IgD-negative memory B cell (primary cell): ENCODE measurements around the gene IRAK1. TPM values are rescaled to one million over a fixed set of nuclear protein-coding genes. Genes with fewer than 3 reads are reported as not detected.

Experiments used
- H3K27ac Mint-ChIP-seq, 3 donors: one replicate each; pipeline ENCODE4 v1.8.0; 2020 to 2022; ENCODE audit warnings: mild to moderate bottlenecking in 3 of 3, mixed read lengths in 3 of 3, moderate library complexity in 1 of 3
- H3K27me3 Mint-ChIP-seq: one replicate; pipeline ENCODE4 v1.8.0; 2021; ENCODE audit warnings: mixed read lengths
- H3K36me3 Mint-ChIP-seq: one replicate; pipeline ENCODE4 v1.8.0; 2020; ENCODE audit warnings: mild to moderate bottlenecking, mixed read lengths
- H3K4me1 Mint-ChIP-seq, 3 donors: one replicate each; pipeline ENCODE4 v1.8.0; 2020 to 2022; ENCODE audit warnings: mixed read lengths in 3 of 3, mild to moderate bottlenecking in 1 of 3
- H3K4me3 Mint-ChIP-seq, 4 donors: one replicate each; pipeline ENCODE4 v1.8.0; 2020 to 2022; ENCODE audit warnings: mild to moderate bottlenecking in 4 of 4, mixed read lengths in 4 of 4, moderate library complexity in 3 of 4
- H3K9me3 Mint-ChIP-seq, 3 donors: one replicate each; pipeline ENCODE4 v1.8.0; 2020 to 2021; ENCODE audit warnings: mixed read lengths in 3 of 3, mild to moderate bottlenecking in 1 of 3
- polyA plus RNA-seq: library from polyadenylated mRNA; unstranded; fragments of 300-500 nt; fragmentation: Illumina TruSeq; gene quantifications from one replicate; pipeline ENCODE4 v1.2.3, GENCODE V29; 2021

IRAK1 gene
- polyA plus RNA-seq, 1 donor from 2014 or later = 110 TPM

DNA sequence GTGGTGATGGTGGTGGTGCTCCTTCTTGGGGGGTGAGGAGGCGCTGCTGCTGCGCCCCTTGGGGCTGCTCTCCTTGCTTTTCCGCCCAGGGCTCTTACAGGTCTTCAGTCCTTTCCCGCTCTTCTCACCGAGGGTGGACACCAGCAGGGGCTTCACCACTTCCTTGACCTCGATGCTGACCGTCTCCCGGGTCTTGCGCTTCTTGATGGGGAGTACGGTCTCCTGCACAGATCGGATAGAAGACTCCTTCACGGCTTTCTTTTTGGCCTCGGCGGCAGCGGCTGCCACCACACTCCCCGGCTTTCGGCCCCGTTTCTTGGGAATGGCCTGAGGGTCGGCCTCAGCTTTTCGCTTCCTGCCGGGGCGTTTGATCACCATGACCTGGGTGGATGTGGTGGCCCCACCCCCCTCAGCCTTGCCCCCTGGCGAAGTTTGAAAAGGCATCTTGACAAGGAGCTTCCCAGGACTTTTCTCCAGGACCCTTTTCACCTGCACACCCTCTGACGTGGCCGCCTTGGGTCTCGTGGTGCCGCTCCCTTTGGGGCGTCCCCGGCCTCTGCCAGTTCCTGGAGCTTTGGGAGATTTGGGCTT, 11.1 kb upstream of the IRAK1 start:
- H3K4me1 Mint-ChIP-seq = peaks cover 0 to 2% (median 2%) of the 10 kb centered on the region in 3 donors
- H3K4me3 Mint-ChIP-seq = no peak overlapping the region

DNA sequence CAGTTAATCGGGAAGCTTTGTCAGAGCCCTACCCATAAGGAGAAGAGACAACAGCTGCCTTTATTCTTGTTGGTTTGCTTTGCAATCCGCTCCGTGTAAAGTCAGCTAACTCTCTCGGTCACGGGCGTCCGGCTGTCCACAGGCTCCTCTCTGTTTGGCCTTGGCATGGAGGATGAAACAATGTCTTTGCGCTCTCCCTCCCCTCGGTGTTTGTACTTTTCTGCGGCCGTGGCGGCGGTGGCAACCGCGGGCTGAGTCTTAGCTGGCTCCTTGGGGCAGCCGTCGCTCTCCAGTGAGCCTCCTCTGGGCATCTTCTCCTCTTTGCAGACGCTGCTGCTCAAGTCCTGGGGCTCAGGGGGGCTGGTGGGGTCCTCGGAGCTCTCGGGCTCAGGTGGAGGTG, 10.6 kb upstream of the IRAK1 start:
- Mint-ChIP-seq H3K27ac (no peak overlapping the region), H3K4me3 (no peak overlapping the region), H3K27me3 (peaks cover 2% of the 10 kb centered on the region), H3K36me3 (peaks cover 2% of the 10 kb centered on the region), H3K4me1 (peaks cover 0 to 2% (median 2%) of the 10 kb centered on the region in 3 donors), H3K9me3 (no peaks in the 10 kb centered on the region)

More for the DNA sequence above, 11.1 kb upstream of the IRAK1 start:
- Mint-ChIP-seq H3K9me3 (no peaks in the 10 kb centered on the region), H3K27ac (no peak overlapping the region), H3K27me3 (peaks cover 2% of the 10 kb centered on the region), H3K36me3 (peaks cover 2% of the 10 kb centered on the region)

GRCh38 chrX:154029439-154029838, 9.7 kb upstream of the IRAK1 start:
- peaks cover 4% of the 10 kb centered on the region for H3K27me3 Mint-ChIP-seq
- H3K36me3 Mint-ChIP-seq = peaks cover 2% of the 10 kb centered on the region
- H3K27ac Mint-ChIP-seq = peak overlapping the region in 1 of 3 donors; percentile 27
- no peaks in the 10 kb centered on the region for H3K9me3 Mint-ChIP-seq
- peak overlapping the region in 1 of 4 donors; percentile 1 for H3K4me3 Mint-ChIP-seq
- H3K4me1 Mint-ChIP-seq = peaks cover 0 to 2% (median 2%) of the 10 kb centered on the region in 3 donors

- no peak overlapping the region for H3K27ac Mint-ChIP-seq
Observed at GRCh38 chrX:154028502-154029184, 8.9 kb upstream of the IRAK1 start.

DNA sequence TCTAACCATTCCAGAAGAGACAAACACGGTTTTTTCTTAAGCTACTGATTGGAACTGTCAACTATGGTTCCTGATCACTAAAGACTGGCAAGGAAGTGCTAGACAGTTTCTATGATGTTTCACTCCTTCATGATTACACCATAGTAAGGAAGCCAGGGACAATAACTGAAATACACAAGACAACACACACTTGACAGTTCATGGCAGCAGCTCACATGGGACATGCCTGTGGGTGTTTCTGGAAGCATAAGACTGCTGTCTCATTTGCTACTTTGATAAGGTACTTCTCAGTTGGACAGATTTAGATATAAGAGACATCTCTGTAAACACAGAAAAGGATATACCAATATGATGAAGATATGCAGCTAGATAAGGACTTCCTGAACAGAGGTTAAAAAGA, 8.3 kb upstream of the IRAK1 start:
- Mint-ChIP-seq H3K27ac (peak overlapping the region in 1 of 3 donors; percentile 31), H3K9me3 (no peaks in the 10 kb centered on the region), H3K27me3 (peaks cover 4% of the 10 kb centered on the region), H3K36me3 (peaks cover 3% of the 10 kb centered on the region), H3K4me3 (no peak overlapping the region), H3K4me1 (peaks cover 0 to 4% (median 2%) of the 10 kb centered on the region in 3 donors)

More at GRCh38 chrX:154028502-154029184, 8.9 kb upstream of the IRAK1 start:
- Mint-ChIP-seq H3K36me3 (peaks cover 2% of the 10 kb centered on the region), H3K9me3 (no peaks in the 10 kb centered on the region), H3K4me1 (peaks cover 0 to 2% (median 0%) of the 10 kb centered on the region in 3 donors), H3K27me3 (peaks cover 4% of the 10 kb centered on the region), H3K4me3 (no peak overlapping the region)

DNA sequence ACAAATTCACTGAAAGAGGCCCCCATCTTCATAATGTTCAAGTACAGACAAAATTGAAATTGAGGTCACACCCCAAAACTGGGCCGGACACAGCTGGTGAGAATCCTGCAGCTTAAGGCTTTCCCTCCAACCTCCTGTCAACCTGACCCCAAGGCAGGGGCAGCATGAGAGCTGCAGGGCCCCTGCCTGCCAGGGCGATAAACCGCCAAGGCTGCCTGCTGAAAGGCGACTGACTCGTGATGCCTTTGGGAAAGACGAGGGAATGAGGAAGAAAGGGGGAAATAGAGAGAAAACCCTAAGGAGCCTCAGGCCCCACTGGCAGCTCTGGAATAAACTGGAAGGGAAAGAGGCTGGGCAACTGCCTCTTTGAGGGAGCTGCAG, 7.3 kb upstream of the IRAK1 start:
- Mint-ChIP-seq H3K27ac (no peak overlapping the region), H3K27me3 (peaks cover 4% of the 10 kb centered on the region), H3K36me3 (peaks cover 3% of the 10 kb centered on the region), H3K4me3 (no peak overlapping the region), H3K9me3 (no peaks in the 10 kb centered on the region), H3K4me1 (peaks cover 0 to 5% (median 4%) of the 10 kb centered on the region in 3 donors)

- Mint-ChIP-seq H3K4me3 (no peak overlapping the region), H3K27ac (no peak overlapping the region), H3K36me3 (peaks cover 3% of the 10 kb centered on the region), H3K4me1 (peaks cover 0 to 5% (median 4%) of the 10 kb centered on the region in 3 donors), H3K9me3 (no peaks in the 10 kb centered on the region), H3K27me3 (peaks cover 4% of the 10 kb centered on the region)
Observed at GRCh38 chrX:154026136-154027021, 6.7 kb upstream of the IRAK1 start.

DNA sequence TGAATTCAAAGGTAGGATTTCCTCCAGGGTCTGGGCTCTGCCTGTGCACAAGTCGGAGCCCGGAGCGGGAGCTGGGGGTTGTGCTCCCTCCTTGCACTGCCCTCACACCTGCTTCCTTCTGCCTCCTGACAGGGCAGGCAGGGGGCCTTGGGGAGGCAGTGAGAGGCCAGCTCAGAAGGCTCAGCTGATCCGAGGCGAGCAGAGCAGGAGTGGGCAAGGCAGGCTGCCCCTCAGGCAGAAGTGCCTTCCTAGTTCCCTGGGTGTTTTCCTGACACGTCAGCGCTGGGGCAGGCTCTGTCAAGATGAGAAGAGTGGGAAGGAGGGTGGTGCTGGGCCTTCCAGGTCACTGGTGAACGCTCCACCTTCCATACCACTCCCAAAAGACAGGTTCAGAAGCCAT, 5.5 kb upstream of the IRAK1 start:
- H3K36me3 Mint-ChIP-seq = peaks cover 3% of the 10 kb centered on the region
- peaks cover 0 to 7% (median 4%) of the 10 kb centered on the region in 3 donors for H3K4me1 Mint-ChIP-seq
- no peak overlapping the region for H3K4me3 Mint-ChIP-seq
- H3K9me3 Mint-ChIP-seq = no peaks in the 10 kb centered on the region
- peaks cover 4% of the 10 kb centered on the region for H3K27me3 Mint-ChIP-seq
- peak overlapping the region in 1 of 3 donors; percentile 46 for H3K27ac Mint-ChIP-seq

DNA sequence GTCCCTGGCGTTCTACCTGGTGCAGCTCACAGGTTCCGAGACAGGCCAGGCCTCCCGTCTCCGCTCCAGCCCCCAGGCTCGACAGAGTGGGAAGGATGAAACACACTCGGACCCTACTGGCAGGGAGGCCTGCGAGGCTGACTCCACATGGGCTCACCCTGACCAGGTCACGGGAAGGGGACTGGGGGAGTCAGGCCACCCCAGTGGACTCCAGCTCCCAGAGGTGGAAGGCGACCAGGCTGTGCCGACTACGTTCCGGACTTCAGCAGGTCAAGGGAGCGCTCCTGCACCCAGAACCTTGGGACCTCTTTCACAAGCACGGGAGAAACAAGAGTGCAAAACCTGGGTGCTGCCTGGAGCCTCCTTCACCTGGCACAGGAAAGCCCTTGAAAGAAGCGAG, 4.6 kb upstream of the IRAK1 start:
- H3K27ac Mint-ChIP-seq = no peak overlapping the region
- H3K4me3 Mint-ChIP-seq = no peak overlapping the region
- peaks cover 2% of the 10 kb centered on the region for H3K36me3 Mint-ChIP-seq
- H3K9me3 Mint-ChIP-seq = no peaks in the 10 kb centered on the region
- peaks cover 4% of the 10 kb centered on the region for H3K27me3 Mint-ChIP-seq
- H3K4me1 Mint-ChIP-seq = peaks cover 0 to 7% (median 4%) of the 10 kb centered on the region in 3 donors

- Mint-ChIP-seq H3K4me3 (peak overlapping the region in 1 of 4 donors; percentile 66), H3K4me1 (peaks cover 3 to 7% (median 4%) of the 10 kb centered on the region in 3 donors), H3K9me3 (no peaks in the 10 kb centered on the region), H3K27ac (peak overlapping the region in 1 of 3 donors; percentile 39), H3K27me3 (peaks cover 1% of the 10 kb centered on the region), H3K36me3 (peaks cover 2% of the 10 kb centered on the region)
Observed at GRCh38 chrX:154023276-154024000, 3.7 kb upstream of the IRAK1 start.

DNA sequence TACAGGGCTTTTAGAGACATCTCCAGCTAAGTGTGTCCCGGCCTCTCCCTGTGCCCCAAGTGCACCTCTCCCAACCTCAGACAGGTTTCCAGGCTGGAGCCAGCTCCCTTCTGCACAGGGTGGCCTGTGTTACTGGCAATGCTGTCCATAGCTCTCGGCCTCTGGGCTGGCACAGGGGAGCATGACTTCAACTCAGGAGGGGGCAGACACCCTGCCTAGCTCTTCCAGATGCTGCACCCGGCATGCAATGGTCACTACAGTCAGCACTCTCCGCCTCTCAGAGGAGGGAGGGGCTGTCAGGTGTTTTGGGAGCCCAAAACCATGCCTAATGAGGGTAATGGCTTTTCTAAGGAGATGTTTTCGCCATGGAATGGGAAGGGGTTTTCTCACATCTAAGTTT, 2.4 kb upstream of the IRAK1 start:
- Mint-ChIP-seq H3K4me3 (peak overlapping the region in 1 of 4 donors; percentile 26), H3K36me3 (peaks cover 2% of the 10 kb centered on the region), H3K27ac (peak overlapping the region in 1 of 3 donors; percentile 62), H3K9me3 (no peaks in the 10 kb centered on the region), H3K27me3 (peaks cover 1% of the 10 kb centered on the region), H3K4me1 (peaks cover 3 to 4% (median 4%) of the 10 kb centered on the region in 3 donors)

DNA sequence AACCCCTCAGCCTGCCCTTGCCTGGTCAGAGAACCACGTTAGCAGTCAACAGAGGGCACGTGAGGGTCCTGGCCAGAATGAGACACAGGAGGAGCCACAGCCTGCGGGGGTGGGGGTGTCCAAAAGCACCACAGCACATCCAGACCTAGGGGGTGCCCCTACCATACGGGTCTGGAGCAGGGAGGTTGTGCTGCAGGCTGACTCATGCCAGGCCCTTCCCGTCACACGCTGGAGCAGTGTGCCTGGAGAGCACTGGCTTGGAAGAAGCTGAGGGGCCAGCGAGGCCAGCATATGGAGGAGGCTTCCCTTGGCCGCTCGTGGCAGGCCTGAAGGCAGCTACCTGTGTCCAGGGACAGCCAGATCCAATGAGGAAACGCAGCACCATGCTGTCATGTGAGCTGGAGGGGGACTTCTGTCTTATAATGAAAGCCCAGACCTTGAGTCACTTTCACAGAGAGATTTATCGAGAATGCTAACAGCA, 1.5 kb upstream of the IRAK1 start:
- Mint-ChIP-seq H3K27me3 (peaks cover 1% of the 10 kb centered on the region), H3K9me3 (no peaks in the 10 kb centered on the region), H3K4me1 (peaks cover 3 to 4% (median 4%) of the 10 kb centered on the region in 3 donors), H3K36me3 (peaks cover 2% of the 10 kb centered on the region), H3K27ac (no peak overlapping the region), H3K4me3 (peak overlapping the region in 1 of 4 donors; percentile 27)

- Mint-ChIP-seq H3K9me3 (no peaks in the 10 kb centered on the region), H3K4me1 (peaks cover 3 to 4% (median 4%) of the 10 kb centered on the region in 3 donors), H3K36me3 (peaks cover 2% of the 10 kb centered on the region)
Observed at GRCh38 chrX:154020536-154021115, 924 bp upstream of the IRAK1 start.

DNA sequence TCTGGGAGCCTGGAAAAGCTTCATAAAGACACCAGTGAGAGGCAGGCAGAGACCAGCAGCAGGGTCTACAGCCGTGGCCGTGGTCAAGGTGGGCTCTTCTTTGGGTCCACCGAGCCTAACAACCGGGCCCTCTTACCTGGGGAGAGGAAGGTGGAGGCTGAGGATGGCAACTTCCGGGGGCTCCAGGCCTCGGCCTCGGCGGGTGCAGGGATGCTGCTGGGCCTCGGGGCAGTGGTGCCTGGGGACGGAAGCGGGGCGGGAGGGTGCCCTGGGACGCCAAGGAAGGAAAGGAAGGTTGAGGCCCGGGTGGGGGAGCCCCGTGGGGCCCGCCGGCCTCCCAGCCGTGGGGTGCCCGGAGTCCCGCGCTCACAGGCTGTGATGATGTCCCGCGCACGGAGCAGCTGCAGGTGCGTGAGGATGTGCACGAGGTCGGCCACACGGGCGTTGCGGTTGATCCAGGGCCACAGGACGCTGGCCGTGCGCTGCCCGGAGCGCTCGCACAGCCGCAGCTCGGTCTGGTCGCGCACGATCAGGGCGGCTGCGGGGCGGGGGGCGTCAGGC, 561 bp downstream of the IRAK1 start:
- Mint-ChIP-seq H3K4me1 (peaks cover 3 to 4% (median 4%) of the 10 kb centered on the region in 3 donors), H3K36me3 (peaks cover 2% of the 10 kb centered on the region), H3K27me3 (no peaks in the 10 kb centered on the region), H3K4me3 (peak overlapping the region; percentile 84 to 97 (median 92)), H3K27ac (peak overlapping the region; percentile 86 to 94 (median 91)), H3K9me3 (no peaks in the 10 kb centered on the region)

More at GRCh38 chrX:154020536-154021115, 924 bp upstream of the IRAK1 start:
- peak overlapping the region; percentile 82 to 94 (median 92) for H3K4me3 Mint-ChIP-seq
- peak overlapping the region; percentile 49 to 92 (median 87) for H3K27ac Mint-ChIP-seq
- H3K27me3 Mint-ChIP-seq = peaks cover 1% of the 10 kb centered on the region
